Upper lobe of right lung (tissue), 1 donor: ENCODE data around the gene THSD4. TPM values are rescaled to one million over a fixed set of nuclear protein-coding genes. Genes with fewer than 3 reads are reported as not detected.

ENCODE experiments used
- ATAC-seq: fragments of 200-7000 bp; cut with Tn5 transposase; one replicate; pipeline ENCODE4 v1.9.1; 2020; ENCODE audit warnings: mild to moderate bottlenecking, moderate library complexity
- DNase-seq: peaks from one replicate; pipeline ENCODE4 v3.0.0-alpha.2; 2020
- H3K27ac ChIP-seq: fragments of 200-600 bp; one replicate; pipeline ENCODE4 v1.8.0; 2022
- H3K27me3 ChIP-seq: fragments of 200-600 bp; one replicate; pipeline ENCODE4 v1.8.0; 2022; ENCODE audit warnings: mild to moderate bottlenecking
- H3K36me3 ChIP-seq: fragments of 200-600 bp; one replicate; pipeline ENCODE4 v1.8.0; 2022
- H3K4me1 ChIP-seq: fragments of 200-600 bp; one replicate; pipeline ENCODE4 v1.8.0; 2022
- H3K4me3 ChIP-seq: fragments of 200-600 bp; one replicate; pipeline ENCODE4 v1.8.0; 2022; ENCODE audit warnings: mild to moderate bottlenecking
- H3K9me3 ChIP-seq: fragments of 200-600 bp; one replicate; pipeline ENCODE4 v1.8.0; 2022
- CTCF ChIP-seq: fragments of 200-600 bp; IDR thresholded peaks from one replicate; pipeline ENCODE4 v1.8.0; 2022; ENCODE audit warnings: antibody characterized with exemption
- intact Hi-C: fragments of 100-400 bp; cut with DNase I; formaldehyde crosslinking; loops from one replicate; pipeline ENCODE4 v1.11.0; 2022
- total RNA-seq: library from RNA; stranded (reverse); fragmentation: NEBNext Ultra II Directional; extraction: Animal tissue kit (Norgen Biotek cat#: 25700); gene quantifications from one replicate; pipeline ENCODE4 v1.2.1, GENCODE V29; 2021
- donor health status: DM: no; HTN: yes; CAD: no; lungs with severe emphysema.

The THSD4 gene
- total RNA-seq, 1 donor from 2014 or later, result 25.6 TPM

DNA sequence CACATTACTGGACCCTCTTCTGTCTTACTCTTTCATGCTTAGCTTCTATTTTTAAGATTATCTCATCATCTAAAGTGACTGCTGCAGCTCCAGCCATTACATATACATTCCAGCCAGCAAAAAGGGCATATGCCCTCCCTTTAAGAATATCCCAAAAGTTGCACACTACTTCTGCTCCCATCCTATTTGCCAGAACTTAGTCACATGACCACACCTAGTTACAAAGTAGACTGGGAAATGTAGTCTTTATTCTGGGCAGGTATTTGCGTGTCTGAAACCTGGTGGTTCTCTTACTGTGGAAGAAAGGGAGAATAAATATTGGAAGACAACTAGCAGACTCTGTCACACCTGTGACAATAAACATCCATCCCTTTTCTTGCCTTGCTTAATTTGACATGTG lies 353.4 kb downstream of the THSD4 start:
- Histone ChIP-seq H3K36me3 (no peaks in the 10 kb centered on the region), H3K4me1 (no peaks in the 10 kb centered on the region), H3K27ac (no peak overlapping the region), H3K27me3 (no peaks in the 10 kb centered on the region), H3K9me3 (no peaks in the 10 kb centered on the region), H3K4me3 (no peak overlapping the region)
- intact Hi-C loops, result no loop called here
- no peak for TF ChIP-seq CTCF
- ATAC-seq (no peak), DNase-seq (no peak)

GRCh38 chr15:71469413-71469812 lies 354.1 kb downstream of the THSD4 start:
- H3K36me3 ChIP-seq, result no peaks in the 10 kb centered on the region
- ATAC-seq, result no peak

GRCh38 chr15:71471347-71471746 lies 356.1 kb downstream of the THSD4 start:
- intact Hi-C loops, result no loop called here
- no peak for TF ChIP-seq CTCF
- no peaks in the 10 kb centered on the region for H3K36me3 ChIP-seq
- no peaks in the 10 kb centered on the region for H3K9me3 ChIP-seq
- no peak overlapping the region for H3K4me3 ChIP-seq
- H3K27ac ChIP-seq, result no peak overlapping the region
- no peaks in the 10 kb centered on the region for H3K4me1 ChIP-seq
- no peaks in the 10 kb centered on the region for H3K27me3 ChIP-seq
- DNase-seq, result no peak
- ATAC-seq, result peak; percentile 47

More at GRCh38 chr15:71469413-71469812, 354.1 kb downstream of the THSD4 start:
- no peak overlapping the region for H3K4me3 ChIP-seq
- no peaks in the 10 kb centered on the region for H3K9me3 ChIP-seq
- no peak overlapping the region for H3K27ac ChIP-seq
- intact Hi-C loops, result no loop called here
- H3K27me3 ChIP-seq, result no peaks in the 10 kb centered on the region
- DNase-seq, result no peak
- H3K4me1 ChIP-seq, result no peaks in the 10 kb centered on the region
- TF ChIP-seq CTCF, result no peak

DNA sequence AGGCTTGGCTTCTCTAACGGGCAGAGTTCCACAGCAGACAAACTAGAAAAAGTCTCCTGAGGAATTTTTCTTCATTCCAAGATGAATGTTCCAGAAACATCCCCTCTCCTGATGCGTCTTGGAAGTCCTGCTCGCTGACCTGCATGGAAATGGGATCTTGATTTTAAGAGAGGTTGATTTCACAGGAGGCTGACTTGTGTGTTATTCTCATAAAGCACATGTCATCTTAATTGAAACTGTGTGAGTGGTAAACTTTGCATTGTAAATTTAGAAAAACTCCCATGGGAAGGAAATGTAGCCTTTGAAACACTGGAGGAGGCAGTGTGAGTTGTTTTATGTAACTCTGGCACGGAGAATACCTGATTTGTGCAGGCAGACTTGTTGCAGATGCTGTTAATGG lies 357.3 kb downstream of the THSD4 start:
- no peak for ATAC-seq
- no peaks in the 10 kb centered on the region for H3K36me3 ChIP-seq
- H3K27me3 ChIP-seq, result no peaks in the 10 kb centered on the region
- no peak overlapping the region for H3K27ac ChIP-seq
- no peaks in the 10 kb centered on the region for H3K9me3 ChIP-seq
- DNase-seq, result no peak
- intact Hi-C loops, result no loop called here
- TF ChIP-seq CTCF, result no peak
- H3K4me3 ChIP-seq, result no peak overlapping the region
- no peaks in the 10 kb centered on the region for H3K4me1 ChIP-seq

- no peak for DNase-seq
- Histone ChIP-seq H3K36me3 (no peaks in the 10 kb centered on the region), H3K9me3 (no peaks in the 10 kb centered on the region), H3K4me1 (no peaks in the 10 kb centered on the region), H3K4me3 (no peak overlapping the region), H3K27ac (no peak overlapping the region), H3K27me3 (no peaks in the 10 kb centered on the region)
- ATAC-seq, result no peak
- TF ChIP-seq CTCF, result no peak
- intact Hi-C loops, result no loop called here
Measured at GRCh38 chr15:71473751-71474150, 358.5 kb downstream of the THSD4 start.

GRCh38 chr15:71476823-71477222 lies 361.6 kb downstream of the THSD4 start:
- H3K9me3 ChIP-seq, result no peaks in the 10 kb centered on the region
- H3K4me1 ChIP-seq, result no peaks in the 10 kb centered on the region
- no peak for ATAC-seq
- no peaks in the 10 kb centered on the region for H3K27me3 ChIP-seq
- intact Hi-C loops, result no loop called here
- no peak for TF ChIP-seq CTCF
- no peak for DNase-seq
- H3K36me3 ChIP-seq, result no peaks in the 10 kb centered on the region
- no peak overlapping the region for H3K27ac ChIP-seq
- no peak overlapping the region for H3K4me3 ChIP-seq
